ENCODE measurements around the gene NFAM1. TPM values are rescaled to one million over a fixed set of nuclear protein-coding genes. Genes with fewer than 3 reads are reported as not detected.

The NFAM1 gene
- total and polyA plus RNA-seq, 2 donors (not counting 3 experiments of a cell fraction or from before 2014, with no cell fraction given) = not detected

- Histone ChIP-seq H3K9me3 (replicated peaks; ENCODE audit: control insufficient read depth, insufficient read depth, low read length) (no peaks in the 10 kb centered on the region), H3K4me3 (replicated peaks in 1 of 3; ENCODE audit: insufficient read depth in 1 of 3, low read depth in 1 of 3, low read length in 3 of 3) (no peak overlapping the region), H3K9ac (replicated peaks; ENCODE audit: extremely low read depth, insufficient read depth, low read length) (no peak overlapping the region), H3K27ac (ENCODE audit: insufficient read depth, low read depth, low read length) (no peak overlapping the region), H3K4me1 (ENCODE audit: control insufficient read depth, extremely low read depth, insufficient read depth, low read length) (no peaks in the 10 kb centered on the region), H3K36me3 (ENCODE audit: control insufficient read depth in 2 of 2, extremely low read depth in 1 of 2, insufficient read depth in 2 of 2, low read length in 2 of 2) (no peaks in the 10 kb centered on the region), H2AFZ (ENCODE audit: low read depth, low read length) (no peak overlapping the region), H4K20me1 (replicated peaks; ENCODE audit: control insufficient read depth, extremely low read depth, insufficient read depth, low read length) (no peaks in the 10 kb centered on the region), H3K79me2 (ENCODE audit: control insufficient read depth, insufficient read depth, low read length) (no peaks in the 10 kb centered on the region), H3K4me2 (ENCODE audit: insufficient read depth, low read length) (no peak overlapping the region), H3K9me1 (replicated peaks; ENCODE audit: control insufficient read depth, extremely low read depth, insufficient read depth, low read length) (no peaks in the 10 kb centered on the region), H3K27me3 (ENCODE audit: control insufficient read depth in 2 of 2, insufficient read depth in 2 of 2, low read length in 2 of 2) (peaks cover under 1 to 9% of the 10 kb centered on the region in 2 experiments)
- DNase-seq (ENCODE audit: low read depth, low spot score) (no peak), FAIRE-seq (no peak)
- dilution Hi-C loops (cut with MboI; ENCODE audit: extremely low pct_ligation_motif_present, low sequenced_read_pairs) = no loop called here
- CTCF ChIA-PET = interaction anchor here (1.0 kb wide), 1 partner anchor 19 kb away, joined by 3 read pairs; no protein-coding TSS in a partner anchor
- BruUV-seq (replicated peaks) = no TSS peak
- intact Hi-C loops (cut with micrococcal nuclease) = no loop called here
- POLR2A ChIA-PET = no interaction called here
- TF ChIP-seq FOS (IDR thresholded peaks at IDR 0.05; ENCODE audit: borderline replicate concordance, insufficient read depth, low read length) (no peak), CTCF (IDR thresholded peaks at IDR 0.05; ENCODE audit: extremely low read depth in 1 of 2, insufficient read depth in 1 of 2, low read depth in 1 of 2, low read length in 2 of 2) (no peak), JUN (IDR thresholded peaks at IDR 0.05; ENCODE audit: borderline replicate concordance, insufficient read depth, insufficient read length, low read depth) (no peak), POLR2A (IDR thresholded peaks at IDR 0.05; ENCODE audit: low read depth, low read length) (no peak), MAX (IDR thresholded peaks at IDR 0.05; ENCODE audit: insufficient read depth, insufficient read length) (no peak), EZH2 (IDR thresholded peaks at IDR 0.05; ENCODE audit: borderline replicate concordance, low read depth, low read length, severe bottlenecking) (no peak), MYC (IDR thresholded peaks at IDR 0.05; ENCODE audit: low read depth, low read length) (no peak), POLR2AphosphoS5 (IDR thresholded peaks at IDR 0.05; ENCODE audit: insufficient read depth, low read depth, low read length) (no peak), GATA2 (IDR thresholded peaks at IDR 0.05; ENCODE audit: insufficient read depth, insufficient read length, low read depth, low read length) (no peak)
Measured at GRCh38 chr22:42340829-42341383, 91.3 kb downstream of the NFAM1 start.

Measured in endothelial cell of umbilical vein (primary cell).